Caco-2 (cell line): ENCODE measurements around the gene STEAP1B. TPM values are rescaled to one million over a fixed set of nuclear protein-coding genes. Genes with fewer than 3 reads are reported as not detected.
"Not testable (repeated sequence)": the region's sequence is repeated elsewhere in the genome, so short reads cannot be mapped to it uniquely, and the experiment has no call there.

Experiments
- Bru-seq: library from RNA; stranded (reverse); fragments of 400-500 nt; gene quantifications from one replicate; lab custom pipeline; 2021; lab: Mats Ljungman, UMichigan
- BruChase-seq, 2 experiments: library from RNA; stranded (reverse); fragments of 400-500 nt; gene quantifications; one replicate each; lab custom pipeline; 2021; lab: Mats Ljungman, UMichigan
- BruUV-seq: library from RNA; stranded (reverse); fragments of 400-500 nt; replicated peaks from 2 replicates; lab custom pipeline; 2021; lab: Mats Ljungman, UMichigan
- CTCF ChIA-PET: fragments of 300-600 bp; sonication (Branson Sonifier 250); formaldehyde crosslinking; loops from one replicate; lab custom pipeline; 2022; ENCODE audit warnings: antibody characterized with exemption; lab: Charles Lee
- POLR2A ChIA-PET: fragments of 300-600 bp; sonication (Branson Sonifier 250); formaldehyde crosslinking; loops from one replicate; lab custom pipeline; 2022; ENCODE audit warnings: antibody characterized with exemption; lab: Charles Lee
- DNase-seq, 2 experiments: peaks; one replicate each; pipeline versions ENCODE4 v3.0.0 to v3.0.0-alpha.2; 2020 to 2022
- H3K27me3 ChIP-seq: replicated peaks from 2 replicates; pipeline ENCODE4 v1.6.0; 2011; ENCODE audit warnings: low read length; ENCODE audit not compliant: control insufficient read depth, insufficient read depth
- H3K36me3 ChIP-seq: 2 replicates; pipeline ENCODE4 v1.5.1; 2011; ENCODE audit warnings: low read length; ENCODE audit not compliant: control insufficient read depth, insufficient read depth
- H3K4me1 ChIP-seq: fragments of 250-450 bp; sonication (Bioruptor Pico); 2 replicates; pipeline ENCODE4 v1.5.1; 2020; ENCODE audit warnings: mild to moderate bottlenecking
- H3K4me3 ChIP-seq: 2 replicates; pipeline ENCODE4 v1.5.1; 2011; ENCODE audit warnings: low read depth, mild to moderate bottlenecking, control low read depth, low read length
- H3K9me3 ChIP-seq: fragments of 250-450 bp; sonication (Bioruptor Pico); 2 replicates; pipeline ENCODE4 v1.5.1; 2020; ENCODE audit warnings: mild to moderate bottlenecking, moderate library complexity
- H3K27ac Mint-ChIP-seq: one replicate; pipeline ENCODE4 v1.8.0; 2022; ENCODE audit warnings: mixed read lengths; ENCODE audit not compliant: unreplicated experiment
- H3K27me3 Mint-ChIP-seq: one replicate; pipeline ENCODE4 v1.8.0; 2022; ENCODE audit warnings: mixed read lengths; ENCODE audit not compliant: insufficient read depth, unreplicated experiment
- H3K36me3 Mint-ChIP-seq: one replicate; pipeline ENCODE4 v1.8.0; 2022; ENCODE audit warnings: mild to moderate bottlenecking, mixed read lengths; ENCODE audit not compliant: insufficient read depth, unreplicated experiment
- H3K4me1 Mint-ChIP-seq: one replicate; pipeline ENCODE4 v1.8.0; 2022; ENCODE audit warnings: low read depth, mixed read lengths; ENCODE audit not compliant: unreplicated experiment
- H3K4me3 Mint-ChIP-seq: one replicate; pipeline ENCODE4 v1.8.0; 2022; ENCODE audit warnings: mild to moderate bottlenecking, moderate library complexity, mixed read lengths; ENCODE audit not compliant: unreplicated experiment
- H3K9me3 Mint-ChIP-seq: one replicate; pipeline ENCODE4 v1.8.0; 2022; ENCODE audit warnings: mixed read lengths; ENCODE audit not compliant: unreplicated experiment
- intact Hi-C: fragments of 100-400 bp; cut with micrococcal nuclease; formaldehyde crosslinking; loops from one replicate; pipeline ENCODE4 v1.10.0; 2022; ENCODE audit not compliant: unreplicated experiment
- long read RNA-seq: library from polyadenylated mRNA; stranded (forward); transcript quantifications from one replicate; pipeline ENCODE4 v2.0.0, GENCODE V29; 2022
- total RNA-seq: library from RNA; stranded (reverse); gene quantifications from 2 replicates; pipeline ENCODE4 v1.2.3, GENCODE V29; 2022
- TF ChIP-seq, protein P1 (sequence below), 2 experiments: fragments of 200-600 bp in 1 of 2; IDR thresholded peaks; 1 replicate in 1 of 2; 2 replicates in 1 of 2; pipeline versions ENCODE4 v1.5.1 to v1.8.0; 2011 to 2022; ENCODE audit warnings: antibody characterized with exemption in 1 of 2, control low read depth in 1 of 2, inconsistent platforms in 1 of 2, low read depth in 1 of 2, low read length in 1 of 2, mild to moderate bottlenecking in 1 of 2, moderate library complexity in 1 of 2; ENCODE audit not compliant: insufficient read depth in 1 of 2, severe bottlenecking in 1 of 2, unreplicated experiment in 1 of 2

Gene STEAP1B
- total RNA-seq (1.7 TPM in 2 replicates), Bru-seq, nascent RNA (percentile 38 among the genes with signal in this experiment), BruChase-seq, experiment 1, labeled RNA remaining after a 2-hour chase (percentile 42 among the genes with signal in this experiment), BruChase-seq, experiment 2, labeled RNA remaining after a 6-hour chase (percentile 36 among the genes with signal in this experiment)
- long read RNA-seq, partial matches to known transcripts = 0 of 5 reads
- long read RNA-seq, other reads (novel, unspliced or antisense) = 4 of 5 reads

DNA sequence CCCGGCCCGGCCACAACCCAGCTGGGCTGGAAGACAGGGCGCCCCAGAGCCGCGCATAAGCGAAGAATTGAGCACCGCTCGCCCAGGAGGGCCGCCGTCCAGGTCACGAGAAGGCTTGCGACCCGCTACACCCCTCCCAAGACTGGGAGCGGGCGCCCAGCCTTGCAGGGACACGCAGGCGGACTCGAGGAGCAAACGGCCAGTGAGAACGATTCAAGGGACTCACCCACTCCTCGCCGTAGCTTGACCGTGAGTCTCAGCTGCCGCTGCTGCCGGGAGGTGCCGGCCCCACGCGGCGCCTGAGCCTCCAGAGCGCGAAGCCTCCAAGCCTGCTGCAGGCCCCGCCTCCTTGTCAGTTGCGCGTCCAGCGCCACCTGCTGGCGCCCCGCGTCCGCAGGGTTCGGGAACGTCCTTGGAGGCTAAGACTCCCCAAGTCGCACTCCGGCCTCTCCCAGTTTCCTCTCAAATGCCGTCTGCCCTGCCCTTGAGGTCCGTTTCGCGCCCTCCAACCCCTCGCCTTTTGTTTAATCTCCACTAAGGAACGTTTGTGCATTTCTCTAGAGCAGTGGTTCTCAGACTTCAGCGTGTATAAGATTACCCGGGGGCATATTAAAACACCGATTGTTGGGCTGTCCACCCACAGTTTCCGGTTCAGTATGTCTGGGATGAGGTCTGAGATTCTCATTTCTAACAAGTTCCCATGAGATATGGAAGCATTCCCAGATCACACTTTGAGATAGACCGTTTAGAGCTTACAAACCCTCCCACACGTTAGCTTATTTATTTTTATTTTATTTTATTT, at the start of gene STEAP1B:
TSS of gene STEAP1B (minus strand) at position 301 of the 802 bp plus-strand sequence. CDS start 5,333 bp downstream, outside the sequence.
- H3K27ac Mint-ChIP-seq, H3K36me3 ChIP-seq: not testable (repeated sequence)
- peak within 1 kb of the TSS; percentile 72 for H3K4me3 Mint-ChIP-seq

DNA sequence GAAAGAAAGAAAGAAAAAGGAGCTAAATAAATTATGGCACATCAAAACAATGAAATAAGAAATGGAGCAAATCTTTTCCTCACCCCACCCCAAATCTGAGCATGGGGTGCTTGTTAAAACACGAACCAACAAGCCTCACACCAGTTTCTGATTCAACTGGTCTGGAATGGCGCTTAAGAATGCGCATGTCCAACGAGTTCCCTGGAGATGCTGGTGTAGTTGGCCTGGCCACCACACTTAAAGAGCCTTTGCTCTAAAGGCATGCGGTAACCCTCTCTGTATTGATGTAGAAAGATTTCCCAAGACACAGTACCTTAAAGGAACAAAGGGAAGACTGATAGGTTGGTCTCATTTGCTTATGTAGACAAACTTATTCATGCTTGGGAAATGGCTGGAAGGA, 49.1 kb upstream of the STEAP1B start:
- Histone ChIP-seq H3K36me3 (no peaks in the 10 kb centered on the region), H3K27me3 (no peaks in the 10 kb centered on the region), H3K4me3 (no peak overlapping the region), H3K9me3 (no peaks in the 10 kb centered on the region), H3K4me1 (peaks cover 23% of the 10 kb centered on the region)
- no TSS peak for BruUV-seq
- Mint-ChIP-seq H3K36me3 (no peaks in the 10 kb centered on the region), H3K27ac (no peak overlapping the region), H3K4me3 (no peak overlapping the region), H3K27me3 (no peaks in the 10 kb centered on the region), H3K9me3 (no peaks in the 10 kb centered on the region), H3K4me1 (no peaks in the 10 kb centered on the region)
- ChIA-PET CTCF (no interaction called here), POLR2A (no interaction called here)
- intact Hi-C loops = no loop called here
- TF ChIP-seq, protein P1, sequence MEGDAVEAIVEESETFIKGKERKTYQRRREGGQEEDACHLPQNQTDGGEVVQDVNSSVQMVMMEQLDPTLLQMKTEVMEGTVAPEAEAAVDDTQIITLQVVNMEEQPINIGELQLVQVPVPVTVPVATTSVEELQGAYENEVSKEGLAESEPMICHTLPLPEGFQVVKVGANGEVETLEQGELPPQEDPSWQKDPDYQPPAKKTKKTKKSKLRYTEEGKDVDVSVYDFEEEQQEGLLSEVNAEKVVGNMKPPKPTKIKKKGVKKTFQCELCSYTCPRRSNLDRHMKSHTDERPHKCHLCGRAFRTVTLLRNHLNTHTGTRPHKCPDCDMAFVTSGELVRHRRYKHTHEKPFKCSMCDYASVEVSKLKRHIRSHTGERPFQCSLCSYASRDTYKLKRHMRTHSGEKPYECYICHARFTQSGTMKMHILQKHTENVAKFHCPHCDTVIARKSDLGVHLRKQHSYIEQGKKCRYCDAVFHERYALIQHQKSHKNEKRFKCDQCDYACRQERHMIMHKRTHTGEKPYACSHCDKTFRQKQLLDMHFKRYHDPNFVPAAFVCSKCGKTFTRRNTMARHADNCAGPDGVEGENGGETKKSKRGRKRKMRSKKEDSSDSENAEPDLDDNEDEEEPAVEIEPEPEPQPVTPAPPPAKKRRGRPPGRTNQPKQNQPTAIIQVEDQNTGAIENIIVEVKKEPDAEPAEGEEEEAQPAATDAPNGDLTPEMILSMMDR (IDR thresholded peaks at IDR 0.05; ENCODE audit: insufficient read depth in 1 of 2, low read depth in 1 of 2, low read length in 1 of 2, severe bottlenecking in 1 of 2, unreplicated experiment in 1 of 2) = no peak
- DNase-seq = no peak

More for the DNA sequence above, at the start of gene STEAP1B:
- BruUV-seq, POLR2A ChIA-PET, H3K36me3 Mint-ChIP-seq, H3K9me3 Mint-ChIP-seq, H3K27me3 Mint-ChIP-seq, H3K4me1 Mint-ChIP-seq, H3K9me3 ChIP-seq, H3K4me1 ChIP-seq, H3K27me3 ChIP-seq: not testable (repeated sequence)
- TF ChIP-seq, protein P1 (IDR thresholded peaks at IDR 0.05; ENCODE audit: insufficient read depth in 1 of 2, low read depth in 1 of 2, low read length in 1 of 2, severe bottlenecking in 1 of 2, unreplicated experiment in 1 of 2) = peak; percentile 76 to 80
- intact Hi-C loops = loop anchor here (2.0 kb wide), 1 partner anchor 397 kb away; no protein-coding TSS in a partner anchor
- CTCF ChIA-PET = interaction anchor here (1.0 kb wide), 1 partner anchor 417 kb away, joined by 3 read pairs; no protein-coding TSS in a partner anchor
- DNase-seq = peak; percentile 88 to 92
- peak within 1 kb of the TSS; percentile 43 for H3K4me3 ChIP-seq

DNA sequence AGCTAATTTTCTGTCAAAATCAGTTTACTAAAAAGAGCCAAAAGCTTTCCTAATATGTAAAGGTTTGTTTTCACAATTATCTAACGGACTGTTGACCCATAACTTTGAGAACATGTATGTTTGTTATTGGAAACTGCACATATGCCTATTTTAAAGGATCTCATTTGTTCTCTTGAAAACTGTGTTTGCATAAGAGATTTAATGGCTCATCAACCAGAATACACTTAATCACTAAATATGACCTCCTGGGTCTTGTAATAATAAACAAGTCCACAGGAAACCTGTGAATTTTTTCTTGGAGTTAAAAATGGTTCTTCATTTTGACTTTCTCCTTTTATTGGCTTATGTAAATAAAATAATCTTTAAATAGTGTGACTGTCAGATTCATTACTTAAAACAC, 48.3 kb upstream of the STEAP1B start:
- TF ChIP-seq, protein P1 (IDR thresholded peaks at IDR 0.05; ENCODE audit: insufficient read depth in 1 of 2, low read depth in 1 of 2, low read length in 1 of 2, severe bottlenecking in 1 of 2, unreplicated experiment in 1 of 2) = no peak

More for the DNA sequence above, 48.3 kb upstream of the STEAP1B start:
- H3K36me3 ChIP-seq = no peaks in the 10 kb centered on the region
- DNase-seq = no peak
- Mint-ChIP-seq H3K9me3 (no peaks in the 10 kb centered on the region), H3K36me3 (no peaks in the 10 kb centered on the region), H3K4me1 (no peaks in the 10 kb centered on the region), H3K4me3 (no peak overlapping the region), H3K27me3 (no peaks in the 10 kb centered on the region), H3K27ac (no peak overlapping the region)
- intact Hi-C loops = no loop called here
- POLR2A ChIA-PET = no interaction called here
- BruUV-seq = no TSS peak
- no peak overlapping the region for H3K4me3 ChIP-seq
- no peaks in the 10 kb centered on the region for H3K27me3 ChIP-seq
- H3K4me1 ChIP-seq = peaks cover 30% of the 10 kb centered on the region
- CTCF ChIA-PET = no interaction called here
- no peaks in the 10 kb centered on the region for H3K9me3 ChIP-seq
